GM12878 (cell line): ENCODE data around the gene OPCML.

Experiments used
- CTCF ChIP-seq, 3 experiments: IDR thresholded peaks in 2 of 3; conservative IDR thresholded peaks in 1 of 3; 2 replicates each; pipeline ENCODE4 v1.5.1; 2011; ENCODE audit warnings: low read depth in 3 of 3, low read length in 3 of 3, mild to moderate bottlenecking in 3 of 3, control low read depth in 2 of 3, moderate library complexity in 2 of 3, inconsistent platforms in 1 of 3, mixed read lengths in 1 of 3; ENCODE audit not compliant: control insufficient read depth in 2 of 3, insufficient read depth in 1 of 3; ENCODE audit errors: extremely low read depth in 1 of 3
- HDAC2 ChIP-seq: fragments of 200-600 bp; sonication (generic); IDR thresholded peaks from 2 replicates; pipeline ENCODE4 v1.6.1; 2017
- POLR2AphosphoS5 ChIP-seq: IDR thresholded peaks from 2 replicates; pipeline ENCODE4 v1.6.1; 2011; ENCODE audit warnings: mild to moderate bottlenecking, low read length, inconsistent platforms
- TAF1 ChIP-seq: IDR thresholded peaks from 2 replicates; pipeline ENCODE4 v1.6.1; 2011; ENCODE audit warnings: mild to moderate bottlenecking, low read depth, low read length, borderline replicate concordance

- TF ChIP-seq TAF1 (no peak), POLR2AphosphoS5 (no peak), CTCF (IDR thresholded peaks at IDR 0.05 in 2 of 3, conservative IDR thresholded peaks at IDR 0.05 in 1 of 3; ENCODE audit: control insufficient read depth in 2 of 3, extremely low read depth in 1 of 3, insufficient read depth in 1 of 3, low read depth in 3 of 3, low read length in 3 of 3) (no peak), HDAC2 (no peak)
Measured at GRCh38 chr11:133305208-133305956, 226.9 kb downstream of the OPCML start.
